B cell (primary cell): ENCODE measurements around the gene POT1. TPM values are rescaled to one million over a fixed set of nuclear protein-coding genes. Genes with fewer than 3 reads are reported as not detected.

Source experiments
- ATAC-seq: fragments of 200-7000 bp; cut with Tn5 transposase; one replicate; pipeline ENCODE4 v1.10.0; 2021; ENCODE audit warnings: low read depth, mild to moderate bottlenecking, moderate number of reproducible peaks, moderate library complexity
- CTCF ChIA-PET: fragments of 350-600 bp; sonication (Branson Sonifier 250); formaldehyde crosslinking; loops from one replicate; lab custom pipeline; 2021; ENCODE audit warnings: antibody characterized with exemption, inconsistent platforms; lab: Charles Lee
- POLR2A ChIA-PET: fragments of 350-600 bp; sonication (Branson Sonifier 250); formaldehyde crosslinking; loops from one replicate; lab custom pipeline; 2021; ENCODE audit warnings: antibody characterized with exemption; lab: Charles Lee
- DNase-seq: peaks from one replicate; pipeline ENCODE4 v3.0.0; 2013
- H2AFZ ChIP-seq: 2 replicates; pipeline ENCODE4 v1.6.1; 2012; ENCODE audit warnings: mild to moderate bottlenecking, low read depth, low read length; ENCODE audit not compliant: insufficient read depth, poor library complexity, severe bottlenecking
- H3K27ac ChIP-seq, 2 donors: 1 replicate in 1 of 2; 2 replicates in 1 of 2; pipeline ENCODE4 v1.5.1; 2012 to 2013; ENCODE audit warnings: low read length in 2 of 2, mild to moderate bottlenecking in 2 of 2, moderate library complexity in 1 of 2
- H3K27me3 ChIP-seq, 4 experiments: fragments of 200-600 bp in 1 of 4; sonication (generic) in 1 of 4; replicated peaks in 1 of 4; 1 replicate in 2 of 4; 2 replicates in 2 of 4; pipeline versions ENCODE4 v1.6.1 to v1.7.0; 2013 to 2016; ENCODE audit warnings: low read length in 3 of 4, mild to moderate bottlenecking in 2 of 4, mixed read lengths in 1 of 4, moderate library complexity in 1 of 4; ENCODE audit not compliant: insufficient read depth in 4 of 4, control insufficient read depth in 3 of 4; ENCODE audit errors: control extremely low read depth in 1 of 4
- H3K36me3 ChIP-seq, 2 experiments: replicated peaks in 1 of 2; 1 replicate in 1 of 2; 2 replicates in 1 of 2; pipeline versions ENCODE4 v1.6.1 to v1.7.1; 2013; ENCODE audit warnings: low read length in 1 of 2; ENCODE audit not compliant: insufficient read depth in 2 of 2, control insufficient read depth in 1 of 2; ENCODE audit errors: control extremely low read depth in 1 of 2, extremely low read depth in 1 of 2
- H3K4me1 ChIP-seq, 2 donors: fragments of 200-600 bp in 1 of 2; sonication (generic) in 1 of 2; 1 replicate in 1 of 2; 2 replicates in 1 of 2; pipeline versions ENCODE4 v1.5.1 to v1.6.1; 2013 to 2017; ENCODE audit warnings: low read length in 2 of 2; ENCODE audit not compliant: control insufficient read depth in 2 of 2, insufficient read depth in 2 of 2
- H3K4me2 ChIP-seq: replicated peaks from 2 replicates; pipeline ENCODE3; 2012; ENCODE audit warnings: mild to moderate bottlenecking, low read depth, low read length; ENCODE audit not compliant: poor library complexity, severe bottlenecking
- H3K4me3 ChIP-seq, 5 experiments: fragments of 200-600 bp in 1 of 5; sonication (generic) in 1 of 5; 1 replicate in 3 of 5; 2 replicates in 2 of 5; pipeline versions ENCODE4 v1.5.1 to v1.7.0; 2011 to 2016; ENCODE audit warnings: low read length in 4 of 5, mild to moderate bottlenecking in 4 of 5, low read depth in 2 of 5, control low read depth in 1 of 5, moderate library complexity in 1 of 5; ENCODE audit not compliant: insufficient read depth in 1 of 5; ENCODE audit errors: control extremely low read depth in 1 of 5, extremely low read depth in 1 of 5
- H3K79me2 ChIP-seq: fragments of 200-600 bp; sonication (generic); one replicate; pipeline ENCODE4 v1.6.0; 2016; ENCODE audit warnings: low read length; ENCODE audit not compliant: control insufficient read depth, insufficient read depth
- H3K9ac ChIP-seq: fragments of 200-600 bp; sonication (generic); 2 replicates; pipeline ENCODE4 v1.6.1; 2017; ENCODE audit warnings: mild to moderate bottlenecking, low read length, moderate library complexity
- H3K9me3 ChIP-seq, 3 donors: one replicate each; pipeline versions ENCODE4 v1.6.1 to v1.7.1; 2013; ENCODE audit warnings: low read length in 2 of 3; ENCODE audit not compliant: control insufficient read depth in 2 of 3, insufficient read depth in 1 of 3; ENCODE audit errors: control extremely low read depth in 1 of 3
- H4K20me1 ChIP-seq: 2 replicates; pipeline ENCODE4 v1.6.0; 2012; ENCODE audit warnings: mild to moderate bottlenecking, low read length; ENCODE audit not compliant: insufficient read depth, control insufficient read depth, poor library complexity, severe bottlenecking
- H3K27ac Mint-ChIP-seq: one replicate; pipeline ENCODE4 v1.8.0; 2021; ENCODE audit warnings: mixed read lengths
- H3K27me3 Mint-ChIP-seq: one replicate; pipeline ENCODE4 v1.8.0; 2021; ENCODE audit warnings: mixed read lengths
- H3K4me1 Mint-ChIP-seq: one replicate; pipeline ENCODE4 v1.8.0; 2021; ENCODE audit warnings: mixed read lengths
- H3K4me3 Mint-ChIP-seq: one replicate; pipeline ENCODE4 v1.8.0; 2021; ENCODE audit warnings: mixed read lengths
- H3K9me3 Mint-ChIP-seq: one replicate; pipeline ENCODE4 v1.8.0; 2022; ENCODE audit warnings: mixed read lengths; ENCODE audit not compliant: insufficient read depth
- CTCF ChIP-seq: fragments of 200-600 bp; IDR thresholded peaks from one replicate; pipeline ENCODE4 v1.8.0; 2022; ENCODE audit warnings: antibody characterized with exemption, mild to moderate bottlenecking
- EZH2 ChIP-seq: IDR thresholded peaks from 2 replicates; pipeline ENCODE4 v1.6.1; 2012; ENCODE audit warnings: borderline replicate concordance, low read depth, mild to moderate bottlenecking, moderate library complexity, low read length; ENCODE audit not compliant: insufficient read depth, poor library complexity, severe bottlenecking
- WGBS: methylation state at CpG from one replicate; pipeline ENCODE4 v1.1.5; 2013; ENCODE audit warnings: missing lambda C conversion rate; ENCODE audit not compliant: insufficient coverage; 5-methylcytosine and 5-hydroxymethylcytosine counted together
- intact Hi-C: fragments of 100-400 bp; cut with micrococcal nuclease; formaldehyde crosslinking; loops from one replicate; pipeline ENCODE4 v1.10.0; 2022
- polyA plus RNA-seq: library from polyadenylated mRNA; depleted of rRNA; stranded (reverse); fragments of >200 nt; gene quantifications from 2 replicates; pipeline ENCODE4 v1.2.3, GENCODE V29; 2012
- total RNA-seq, 2 donors: library from RNA; stranded (reverse); fragments of 120-200 nt in 1 of 2; gene quantifications; 1 replicate in 1 of 2; 2 replicates in 1 of 2; pipeline versions ENCODE4 v1.2.3 to v1.2.4, GENCODE V29; 2013 to 2022

Gene POT1
- total and polyA plus RNA-seq, 2 donors (not counting 1 experiment from before 2014, with no cell fraction given) = 12.2 to 32.3 TPM

- Histone ChIP-seq H3K36me3 (no peaks in the 10 kb centered on the region), H4K20me1 (no peaks in the 10 kb centered on the region), H3K9me3 (no peaks in the 10 kb centered on the region), H3K79me2 (no peaks in the 10 kb centered on the region), H3K4me1 (no peaks in the 10 kb centered on the region), H2AFZ (no peak overlapping the region), H3K4me2 (no peak overlapping the region), H3K4me3 (no peak overlapping the region), H3K27ac (no peak overlapping the region), H3K9ac (no peak overlapping the region), H3K27me3 (no peaks in the 10 kb centered on the region)
- intact Hi-C loops = no loop called here
- no peak overlapping the region for H3K4me3 Mint-ChIP-seq
- ChIA-PET CTCF (no interaction called here), POLR2A (no interaction called here)
- no peaks in the 10 kb centered on the region for H3K4me1 Mint-ChIP-seq
- WGBS = 100% methylated on average over 1 of the region's 2 CpGs
- TF ChIP-seq CTCF = no peak
- no peak for TF ChIP-seq EZH2
- ATAC-seq (no peak), DNase-seq (no peak)
- no peak overlapping the region for H3K27ac Mint-ChIP-seq
- H3K27me3 Mint-ChIP-seq = peaks cover 14% of the 10 kb centered on the region
- H3K9me3 Mint-ChIP-seq = no peaks in the 10 kb centered on the region
These were observed 148.2 kb downstream of the POT1 start for GRCh38 chr7:124781418-124781817.

- Histone ChIP-seq H3K9ac (no peak overlapping the region), H3K27ac (no peak overlapping the region), H3K36me3 (no peaks in the 10 kb centered on the region), H3K9me3 (no peaks in the 10 kb centered on the region), H4K20me1 (no peaks in the 10 kb centered on the region), H2AFZ (no peak overlapping the region), H3K4me1 (no peaks in the 10 kb centered on the region), H3K27me3 (no peaks in the 10 kb centered on the region), H3K4me3 (no peak overlapping the region), H3K79me2 (no peaks in the 10 kb centered on the region), H3K4me2 (no peak overlapping the region)
- H3K27ac Mint-ChIP-seq = no peak overlapping the region
- 89% methylated on average over 1 of the region's 1 CpG for WGBS
- intact Hi-C loops = no loop called here
- H3K27me3 Mint-ChIP-seq = peaks cover 9% of the 10 kb centered on the region
- TF ChIP-seq EZH2 = no peak
- no peak for TF ChIP-seq CTCF
- H3K4me1 Mint-ChIP-seq = no peaks in the 10 kb centered on the region
- ChIA-PET POLR2A (no interaction called here), CTCF (no interaction called here)
- ATAC-seq = no peak
- H3K4me3 Mint-ChIP-seq = no peak overlapping the region
- H3K9me3 Mint-ChIP-seq = no peaks in the 10 kb centered on the region
- DNase-seq = no peak
These were observed 149.0 kb downstream of the POT1 start for GRCh38 chr7:124780608-124781007.
